HEK293T (cell line): ENCODE results near the gene SIN3A.
A peak's percentile ranks its signal among the peaks of the same experiment; 100 is the strongest.

Source experiments
- CTCF ChIA-PET: fragments of 350-600 bp; formaldehyde crosslinking; extraction: SDS; loops from one replicate; lab custom pipeline; 2021; ENCODE audit warnings: antibody characterized with exemption, inconsistent platforms; lab: Yijun Ruan, JAX
- POLR2A ChIA-PET: fragments of 350-600 bp; formaldehyde crosslinking; extraction: SDS; loops from one replicate; lab custom pipeline; 2020; ENCODE audit warnings: antibody characterized with exemption, inconsistent platforms; lab: Yijun Ruan, JAX
- DNase-seq: peaks from one replicate; pipeline ENCODE4 v3.0.0; 2012; ENCODE audit warnings: mixed read lengths; ENCODE audit errors: extremely low spot score
- ARNT ChIP-seq: fragments of 450-650 bp; IDR thresholded peaks from 2 replicates; pipeline ENCODE4 v1.6.1; 2017; ENCODE audit warnings: mild to moderate bottlenecking
- BHLHE40 ChIP-seq: fragments of 450-650 bp; IDR thresholded peaks from 2 replicates; pipeline ENCODE4 v1.6.1; 2016; ENCODE audit warnings: mild to moderate bottlenecking, moderate library complexity, borderline replicate concordance
- CTBP1 ChIP-seq: fragments of 450-650 bp; IDR thresholded peaks from 2 replicates; pipeline ENCODE4 v1.6.1; 2016; ENCODE audit warnings: borderline replicate concordance
- ELF4 ChIP-seq: fragments of 450-650 bp; IDR thresholded peaks from 2 replicates; pipeline ENCODE4 v1.6.1; 2017; ENCODE audit warnings: antibody characterized with exemption
- FOXA1 ChIP-seq: fragments of 450-650 bp; IDR thresholded peaks from 2 replicates; pipeline ENCODE4 v1.6.1; 2016; ENCODE audit warnings: mild to moderate bottlenecking
- FOXK2 ChIP-seq: fragments of 450-650 bp; IDR thresholded peaks from 2 replicates; pipeline ENCODE4 v1.6.1; 2016; ENCODE audit warnings: mild to moderate bottlenecking
- FOXM1 ChIP-seq: fragments of 450-650 bp; IDR thresholded peaks from 2 replicates; pipeline ENCODE4 v1.6.1; 2017; ENCODE audit warnings: mild to moderate bottlenecking, borderline replicate concordance
- HDGF ChIP-seq: fragments of 450-650 bp; IDR thresholded peaks from 2 replicates; pipeline ENCODE4 v1.6.1; 2017; ENCODE audit warnings: antibody characterized with exemption, borderline replicate concordance
- L3MBTL2 ChIP-seq: fragments of 450-650 bp; conservative IDR thresholded peaks from 2 replicates; pipeline ENCODE4 v1.6.1; 2016; ENCODE audit warnings: mild to moderate bottlenecking
- LEF1 ChIP-seq: fragments of 450-650 bp; IDR thresholded peaks from 2 replicates; pipeline ENCODE4 v1.6.1; 2017; ENCODE audit warnings: mild to moderate bottlenecking, borderline replicate concordance
- NFRKB ChIP-seq: fragments of 450-650 bp; IDR thresholded peaks from 2 replicates; pipeline ENCODE4 v1.6.1; 2016; ENCODE audit warnings: mild to moderate bottlenecking, moderate library complexity
- PKNOX1 ChIP-seq: fragments of 450-650 bp; IDR thresholded peaks from 2 replicates; pipeline ENCODE4 v1.6.1; 2016
- SP1 ChIP-seq: fragments of 450-650 bp; IDR thresholded peaks from 2 replicates; pipeline ENCODE4 v1.6.1; 2017
- SUZ12 ChIP-seq: fragments of 450-650 bp; IDR thresholded peaks from 2 replicates; pipeline ENCODE4 v1.6.1; 2016; ENCODE audit warnings: mild to moderate bottlenecking
- TARDBP ChIP-seq: fragments of 450-650 bp; IDR thresholded peaks from 2 replicates; pipeline ENCODE4 v1.6.1; 2016
- ZNF384 ChIP-seq: fragments of 450-650 bp; IDR thresholded peaks from 2 replicates; pipeline ENCODE4 v1.6.1; 2016

SIN3A gene

GRCh38 chr15:75454471-75455378 is 3.2 kb upstream of the SIN3A start:
- TF ChIP-seq BHLHE40 (no peak), NFRKB (no peak), L3MBTL2 (peak; percentile 24; the same call in 1 of the 2 replicates)
- ChIA-PET POLR2A (interaction anchor here (0.6 to 7.7 kb wide), 41 partner anchors 9 to 610 kb away, joined by 3 to 139 read pairs (median 4); partner anchors contain the start of genes IMP3, MAN2C1, PTPN9 and SNUPN), CTCF (interaction anchor here (0.6 to 4.9 kb wide), 7 partner anchors 9 to 596 kb away, joined by 3 to 24 read pairs (median 3); partner anchors contain the start of gene MAN2C1)
- DNase-seq, result peak; percentile 62

GRCh38 chr15:75453703-75454470 is 2.4 kb upstream of the SIN3A start:
- POLR2A ChIA-PET, result interaction anchor here (0.6 to 7.7 kb wide), 53 partner anchors 8 to 856 kb away, joined by 3 to 139 read pairs (median 4); partner anchors contain the start of genes IMP3, MAN2C1, PTPN9 and SNUPN
- TF ChIP-seq HDGF (peak; percentile 95), ARNT (no peak), L3MBTL2 (peak; percentile 97), ZNF384 (peak; percentile 100)
- CTCF ChIA-PET, result interaction anchor here (0.5 to 4.9 kb wide), 6 partner anchors 10 to 184 kb away, joined by 3 to 24 read pairs (median 4); partner anchors contain the start of gene MAN2C1
- peak; percentile 90 for DNase-seq

GRCh38 chr15:75452865-75453702 is 1.6 kb upstream of the SIN3A start:
- CTCF ChIA-PET, result interaction anchor here (0.5 to 4.9 kb wide), 6 partner anchors 17 to 185 kb away, joined by 3 to 24 read pairs (median 4); partner anchors contain the start of gene MAN2C1
- TF ChIP-seq FOXM1 (no peak), L3MBTL2 (peak; percentile 70)
- no peak for DNase-seq
- POLR2A ChIA-PET, result interaction anchor here (0.7 to 7.7 kb wide), 40 partner anchors 7 to 896 kb away, joined by 3 to 139 read pairs (median 4); partner anchors contain the start of genes IMP3, MAN2C1, PTPN9 and SCAMP5

GRCh38 chr15:75452364-75452864 is 924 bp upstream of the SIN3A start:
- ChIA-PET CTCF (interaction anchor here (0.8 to 4.9 kb wide), 10 partner anchors 11 to 195 kb away, joined by 3 to 24 read pairs (median 4); partner anchors contain the start of genes IMP3, MAN2C1 and SNX33), POLR2A (interaction anchor here (0.6 to 7.7 kb wide), 43 partner anchors 8 to 991 kb away, joined by 3 to 139 read pairs (median 4); partner anchors contain the start of genes IMP3, MAN2C1, PTPN9 and SCAMP5)

GRCh38 chr15:75451202-75451673 is 252 bp downstream of the SIN3A start:
- ChIA-PET POLR2A (interaction anchor here (0.5 to 7.7 kb wide), 29 partner anchors 14 to 1249 kb away, joined by 3 to 139 read pairs (median 4); partner anchors contain the start of genes IMP3, MAN2C1, NEIL1 and PTPN9), CTCF (interaction anchor here (0.9 to 4.9 kb wide), 6 partner anchors 10 to 196 kb away, joined by 3 to 24 read pairs (median 4); partner anchors contain the start of genes IMP3, MAN2C1 and SNX33)
- DNase-seq, result no peak
- TF ChIP-seq L3MBTL2 (0 out of 2 replicates have a peak, but pooled peaks have one; percentile 32), LEF1 (no peak)

More at GRCh38 chr15:75452364-75452864, 924 bp upstream of the SIN3A start:
- TF ChIP-seq NFRKB, result no peak
- no peak for TF ChIP-seq HDGF
- no peak for TF ChIP-seq CTBP1
- TF ChIP-seq SUZ12, result no peak
- TF ChIP-seq SP1, result no peak
- TF ChIP-seq LEF1, result no peak
- TF ChIP-seq FOXM1, result no peak
- TF ChIP-seq PKNOX1, result no peak
- no peak for TF ChIP-seq ZNF384
- no peak for TF ChIP-seq TARDBP
- TF ChIP-seq ARNT, result no peak
- no peak for TF ChIP-seq L3MBTL2
- TF ChIP-seq FOXK2, result no peak
- TF ChIP-seq BHLHE40, result no peak
- TF ChIP-seq ELF4, result no peak
- no peak for TF ChIP-seq FOXA1
- DNase-seq, result no peak
